Caco-2 (cell line): ENCODE results near the gene PRKAG2. TPM values are rescaled to one million over a fixed set of nuclear protein-coding genes. Genes with fewer than 3 reads are reported as not detected.

Experiments
- BruUV-seq: library from RNA; stranded (reverse); fragments of 400-500 nt; replicated peaks from 2 replicates; lab custom pipeline; 2021; lab: Mats Ljungman, UMichigan
- CTCF ChIA-PET: fragments of 300-600 bp; sonication (Branson Sonifier 250); formaldehyde crosslinking; loops from one replicate; lab custom pipeline; 2022; ENCODE audit warnings: antibody characterized with exemption; lab: Charles Lee
- POLR2A ChIA-PET: fragments of 300-600 bp; sonication (Branson Sonifier 250); formaldehyde crosslinking; loops from one replicate; lab custom pipeline; 2022; ENCODE audit warnings: antibody characterized with exemption; lab: Charles Lee
- DNase-seq, 2 experiments: peaks; one replicate each; pipeline versions ENCODE4 v3.0.0 to v3.0.0-alpha.2; 2020 to 2022
- H3K27me3 ChIP-seq: replicated peaks from 2 replicates; pipeline ENCODE4 v1.6.0; 2011; ENCODE audit warnings: low read length; ENCODE audit not compliant: control insufficient read depth, insufficient read depth
- H3K36me3 ChIP-seq: 2 replicates; pipeline ENCODE4 v1.5.1; 2011; ENCODE audit warnings: low read length; ENCODE audit not compliant: control insufficient read depth, insufficient read depth
- H3K4me1 ChIP-seq: fragments of 250-450 bp; sonication (Bioruptor Pico); 2 replicates; pipeline ENCODE4 v1.5.1; 2020; ENCODE audit warnings: mild to moderate bottlenecking
- H3K4me3 ChIP-seq: 2 replicates; pipeline ENCODE4 v1.5.1; 2011; ENCODE audit warnings: low read depth, mild to moderate bottlenecking, control low read depth, low read length
- H3K9me3 ChIP-seq: fragments of 250-450 bp; sonication (Bioruptor Pico); 2 replicates; pipeline ENCODE4 v1.5.1; 2020; ENCODE audit warnings: mild to moderate bottlenecking, moderate library complexity
- H3K27ac Mint-ChIP-seq: one replicate; pipeline ENCODE4 v1.8.0; 2022; ENCODE audit warnings: mixed read lengths; ENCODE audit not compliant: unreplicated experiment
- H3K27me3 Mint-ChIP-seq: one replicate; pipeline ENCODE4 v1.8.0; 2022; ENCODE audit warnings: mixed read lengths; ENCODE audit not compliant: insufficient read depth, unreplicated experiment
- H3K36me3 Mint-ChIP-seq: one replicate; pipeline ENCODE4 v1.8.0; 2022; ENCODE audit warnings: mild to moderate bottlenecking, mixed read lengths; ENCODE audit not compliant: insufficient read depth, unreplicated experiment
- H3K4me1 Mint-ChIP-seq: one replicate; pipeline ENCODE4 v1.8.0; 2022; ENCODE audit warnings: low read depth, mixed read lengths; ENCODE audit not compliant: unreplicated experiment
- H3K4me3 Mint-ChIP-seq: one replicate; pipeline ENCODE4 v1.8.0; 2022; ENCODE audit warnings: mild to moderate bottlenecking, moderate library complexity, mixed read lengths; ENCODE audit not compliant: unreplicated experiment
- H3K9me3 Mint-ChIP-seq: one replicate; pipeline ENCODE4 v1.8.0; 2022; ENCODE audit warnings: mixed read lengths; ENCODE audit not compliant: unreplicated experiment
- intact Hi-C: fragments of 100-400 bp; cut with micrococcal nuclease; formaldehyde crosslinking; loops from one replicate; pipeline ENCODE4 v1.10.0; 2022; ENCODE audit not compliant: unreplicated experiment
- total RNA-seq: library from RNA; stranded (reverse); gene quantifications from 2 replicates; pipeline ENCODE4 v1.2.3, GENCODE V29; 2022
- TF ChIP-seq, protein P1 (sequence below), 2 experiments: fragments of 200-600 bp in 1 of 2; IDR thresholded peaks; 1 replicate in 1 of 2; 2 replicates in 1 of 2; pipeline versions ENCODE4 v1.5.1 to v1.8.0; 2011 to 2022; ENCODE audit warnings: antibody characterized with exemption in 1 of 2, control low read depth in 1 of 2, inconsistent platforms in 1 of 2, low read depth in 1 of 2, low read length in 1 of 2, mild to moderate bottlenecking in 1 of 2, moderate library complexity in 1 of 2; ENCODE audit not compliant: insufficient read depth in 1 of 2, severe bottlenecking in 1 of 2, unreplicated experiment in 1 of 2

The PRKAG2 gene
- total RNA-seq, 1 experiment from 2014 or later: 15.9 TPM

- Histone ChIP-seq H3K4me1 (peaks cover 11% of the 10 kb centered on the region), H3K36me3 (no peaks in the 10 kb centered on the region), H3K27me3 (no peaks in the 10 kb centered on the region), H3K4me3 (peak overlapping the region; percentile 85; the same call in 1 of the 2 replicates), H3K9me3 (no peaks in the 10 kb centered on the region; the same call in 1 of the 2 replicates)
- POLR2A ChIA-PET: no interaction called here
- Mint-ChIP-seq H3K4me3 (peak overlapping the region; percentile 88), H3K27me3 (no peaks in the 10 kb centered on the region), H3K27ac (no peak overlapping the region), H3K4me1 (peaks cover 6% of the 10 kb centered on the region), H3K36me3 (peaks cover 12% of the 10 kb centered on the region), H3K9me3 (peaks cover 9% of the 10 kb centered on the region)
- intact Hi-C loops: loop anchor here (5.0 kb wide), 1 partner anchor 263 kb away; no protein-coding TSS in a partner anchor
- CTCF ChIA-PET: interaction anchor here (0.6 to 3.0 kb wide), 3 partner anchors 39 to 325 kb away, joined by 3 to 21 read pairs (median 5); no protein-coding TSS in a partner anchor
- TF ChIP-seq, protein P1, sequence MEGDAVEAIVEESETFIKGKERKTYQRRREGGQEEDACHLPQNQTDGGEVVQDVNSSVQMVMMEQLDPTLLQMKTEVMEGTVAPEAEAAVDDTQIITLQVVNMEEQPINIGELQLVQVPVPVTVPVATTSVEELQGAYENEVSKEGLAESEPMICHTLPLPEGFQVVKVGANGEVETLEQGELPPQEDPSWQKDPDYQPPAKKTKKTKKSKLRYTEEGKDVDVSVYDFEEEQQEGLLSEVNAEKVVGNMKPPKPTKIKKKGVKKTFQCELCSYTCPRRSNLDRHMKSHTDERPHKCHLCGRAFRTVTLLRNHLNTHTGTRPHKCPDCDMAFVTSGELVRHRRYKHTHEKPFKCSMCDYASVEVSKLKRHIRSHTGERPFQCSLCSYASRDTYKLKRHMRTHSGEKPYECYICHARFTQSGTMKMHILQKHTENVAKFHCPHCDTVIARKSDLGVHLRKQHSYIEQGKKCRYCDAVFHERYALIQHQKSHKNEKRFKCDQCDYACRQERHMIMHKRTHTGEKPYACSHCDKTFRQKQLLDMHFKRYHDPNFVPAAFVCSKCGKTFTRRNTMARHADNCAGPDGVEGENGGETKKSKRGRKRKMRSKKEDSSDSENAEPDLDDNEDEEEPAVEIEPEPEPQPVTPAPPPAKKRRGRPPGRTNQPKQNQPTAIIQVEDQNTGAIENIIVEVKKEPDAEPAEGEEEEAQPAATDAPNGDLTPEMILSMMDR (IDR thresholded peaks at IDR 0.05; ENCODE audit: insufficient read depth in 1 of 2, low read depth in 1 of 2, low read length in 1 of 2, severe bottlenecking in 1 of 2, unreplicated experiment in 1 of 2): no peak
- no TSS peak for BruUV-seq
- DNase-seq: no peak
Observed at GRCh38 chr7:151630358-151630757, 246.6 kb downstream of the PRKAG2 start.

DNA sequence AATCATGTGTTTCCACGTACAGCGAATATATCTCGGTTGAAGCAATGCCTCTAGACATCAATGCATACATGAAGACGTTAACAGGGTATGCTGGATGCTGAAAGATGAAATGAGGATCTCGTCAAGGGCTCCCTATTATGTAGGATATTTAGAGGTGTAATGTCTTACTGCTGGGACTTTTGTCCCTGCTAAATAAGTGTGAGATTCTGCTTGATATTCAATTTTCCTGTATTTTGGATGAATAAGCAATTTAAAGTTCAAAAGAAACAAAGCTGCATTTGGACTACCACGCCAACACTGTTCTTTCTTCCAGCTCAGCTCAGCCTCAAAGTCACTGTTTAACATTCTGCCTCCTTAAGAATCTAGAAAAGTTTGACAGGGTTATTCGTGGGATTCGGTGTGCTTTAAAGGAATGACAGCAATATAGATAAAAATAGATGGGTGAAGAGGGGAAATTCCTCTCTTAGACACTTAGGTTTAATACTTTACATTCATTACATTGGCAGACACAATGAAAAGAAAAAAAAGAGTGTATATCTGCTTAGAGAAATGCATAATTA lies 247.1 kb downstream of the PRKAG2 start:
- no peaks in the 10 kb centered on the region for H3K27me3 ChIP-seq
- intact Hi-C loops: loop anchor here (5.0 kb wide), 1 partner anchor 262 kb away; no protein-coding TSS in a partner anchor
- H3K27me3 Mint-ChIP-seq: no peaks in the 10 kb centered on the region
- DNase-seq: no peak
- peaks cover 9% of the 10 kb centered on the region for H3K9me3 Mint-ChIP-seq
- H3K4me1 ChIP-seq: peaks cover 11% of the 10 kb centered on the region
- ChIA-PET CTCF (no interaction called here), POLR2A (no interaction called here)
- no TSS peak for BruUV-seq
- H3K27ac Mint-ChIP-seq: no peak overlapping the region
- peaks cover 6% of the 10 kb centered on the region for H3K4me1 Mint-ChIP-seq
- H3K36me3 ChIP-seq: no peaks in the 10 kb centered on the region
- H3K4me3 Mint-ChIP-seq: no peak overlapping the region
- H3K4me3 ChIP-seq: no peak overlapping the region
- TF ChIP-seq, protein P1 (IDR thresholded peaks at IDR 0.05; ENCODE audit: insufficient read depth in 1 of 2, low read depth in 1 of 2, low read length in 1 of 2, severe bottlenecking in 1 of 2, unreplicated experiment in 1 of 2): no peak
- H3K9me3 ChIP-seq: no peaks in the 10 kb centered on the region; the same call in 1 of the 2 replicates
- peaks cover 12% of the 10 kb centered on the region for H3K36me3 Mint-ChIP-seq

GRCh38 chr7:151628846-151629604 lies 247.9 kb downstream of the PRKAG2 start:
- Histone ChIP-seq H3K9me3 (no peaks in the 10 kb centered on the region; the same call in 1 of the 2 replicates), H3K4me3 (no peak overlapping the region), H3K36me3 (no peaks in the 10 kb centered on the region), H3K27me3 (no peaks in the 10 kb centered on the region), H3K4me1 (peaks cover 11% of the 10 kb centered on the region)
- BruUV-seq: no TSS peak
- intact Hi-C loops: no loop called here
- Mint-ChIP-seq H3K9me3 (peaks cover 9% of the 10 kb centered on the region), H3K4me3 (no peak overlapping the region), H3K27ac (no peak overlapping the region), H3K27me3 (no peaks in the 10 kb centered on the region), H3K4me1 (peaks cover 6% of the 10 kb centered on the region), H3K36me3 (peaks cover 16% of the 10 kb centered on the region)
- ChIA-PET CTCF (interaction anchor here (1.3 kb wide), 1 partner anchor 131 kb away, joined by 3 read pairs; no protein-coding TSS in a partner anchor), POLR2A (no interaction called here)
- no peak for DNase-seq
- TF ChIP-seq, protein P1 (IDR thresholded peaks at IDR 0.05; ENCODE audit: insufficient read depth in 1 of 2, low read depth in 1 of 2, low read length in 1 of 2, severe bottlenecking in 1 of 2, unreplicated experiment in 1 of 2): no peak
